ENCODE results near the gene ORM2.

Gene ORM2

GRCh38 chr9:114345493-114346065 lies 15.9 kb downstream of the ORM2 start:
- H3K36me3 Mint-ChIP-seq, result peaks cover 26% of the 10 kb centered on the region
- peaks cover 36% of the 10 kb centered on the region for H3K4me1 Mint-ChIP-seq
- H3K4me3 Mint-ChIP-seq, result no peak overlapping the region
- H3K9me3 Mint-ChIP-seq, result no peaks in the 10 kb centered on the region
- H3K27ac Mint-ChIP-seq, result peak overlapping the region; percentile 30
- no peaks in the 10 kb centered on the region for H3K27me3 Mint-ChIP-seq

DNA sequence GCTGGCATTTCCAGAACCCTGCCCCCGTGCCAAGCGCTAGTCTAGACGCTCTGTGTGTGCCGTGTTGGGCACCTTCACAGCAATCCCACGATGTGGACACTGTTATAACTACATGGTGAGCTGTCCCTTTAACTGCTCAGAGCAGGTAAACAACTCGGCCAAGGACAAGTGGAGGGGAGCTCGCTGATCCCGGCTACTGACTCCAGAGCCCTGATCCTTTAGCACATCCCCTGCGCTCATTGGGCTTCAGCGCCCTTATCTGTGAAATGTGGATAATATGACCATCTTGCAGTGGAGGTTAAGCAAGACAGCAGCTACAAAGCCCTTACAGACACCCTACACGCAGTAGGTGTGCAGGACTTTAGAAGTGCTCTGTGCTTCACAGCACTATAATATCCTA lies 16.5 kb downstream of the ORM2 start:
- Mint-ChIP-seq H3K4me3 (no peak overlapping the region), H3K27ac (peak overlapping the region; percentile 19), H3K27me3 (no peaks in the 10 kb centered on the region), H3K36me3 (peaks cover 24% of the 10 kb centered on the region), H3K4me1 (peaks cover 41% of the 10 kb centered on the region), H3K9me3 (no peaks in the 10 kb centered on the region)

- no peaks in the 10 kb centered on the region for H3K27me3 Mint-ChIP-seq
- no peak overlapping the region for H3K27ac Mint-ChIP-seq
- no peak overlapping the region for H3K4me3 Mint-ChIP-seq
- H3K9me3 Mint-ChIP-seq, result no peaks in the 10 kb centered on the region
- H3K4me1 Mint-ChIP-seq, result peaks cover 45% of the 10 kb centered on the region
- H3K36me3 Mint-ChIP-seq, result peaks cover 21% of the 10 kb centered on the region
These were observed 18.0 kb downstream of the ORM2 start for GRCh38 chr9:114347675-114348074.

- H3K4me1 Mint-ChIP-seq, result peaks cover 51% of the 10 kb centered on the region
- no peak overlapping the region for H3K4me3 Mint-ChIP-seq
- no peaks in the 10 kb centered on the region for H3K27me3 Mint-ChIP-seq
These were observed 18.7 kb downstream of the ORM2 start for GRCh38 chr9:114348261-114348905.

GRCh38 chr9:114348906-114349482 lies 19.3 kb downstream of the ORM2 start:
- Mint-ChIP-seq H3K4me1 (peaks cover 55% of the 10 kb centered on the region), H3K27ac (peak overlapping the region; percentile 100), H3K9me3 (no peaks in the 10 kb centered on the region)

More at GRCh38 chr9:114348261-114348905, 18.7 kb downstream of the ORM2 start:
- Mint-ChIP-seq H3K9me3 (no peaks in the 10 kb centered on the region), H3K27ac (peak overlapping the region; percentile 100), H3K36me3 (peaks cover 21% of the 10 kb centered on the region)

DNA sequence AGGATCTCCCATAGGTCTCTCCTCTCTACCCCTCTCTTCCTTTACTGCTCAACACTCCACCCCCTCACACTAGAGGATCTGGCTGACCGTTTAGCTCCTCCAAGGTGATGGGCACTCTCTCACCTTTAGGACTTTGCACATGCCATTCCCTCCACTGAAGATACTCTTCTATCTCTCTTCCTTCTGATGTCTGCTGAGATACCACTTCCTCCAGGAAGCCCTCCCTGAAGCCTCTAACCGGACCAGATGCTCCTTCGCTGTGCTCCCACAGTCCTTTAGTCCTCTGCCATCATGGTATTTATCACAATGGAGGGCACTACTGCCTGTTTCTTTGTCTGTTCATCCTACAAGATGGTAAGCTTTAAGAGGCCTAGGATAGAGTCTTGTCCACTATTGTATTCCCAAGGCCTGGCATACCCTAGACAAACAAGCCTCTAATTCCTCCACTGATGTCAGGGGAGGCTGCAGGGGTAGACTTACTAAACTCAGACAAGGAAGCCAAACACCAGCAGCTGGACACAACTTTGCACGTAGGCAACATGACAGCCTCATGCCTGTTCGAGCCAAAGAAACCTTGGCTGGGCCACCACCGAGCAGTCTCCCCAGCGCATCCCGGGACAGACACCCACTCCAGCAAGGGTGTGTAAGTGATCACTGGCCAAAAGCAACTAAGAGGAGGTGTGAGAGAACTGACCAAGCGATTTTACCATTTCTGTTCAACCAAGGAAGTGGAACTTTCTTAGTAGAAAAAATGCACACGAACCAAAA lies 20.2 kb downstream of the ORM2 start:
- peaks cover 21% of the 10 kb centered on the region for H3K36me3 Mint-ChIP-seq
- no peaks in the 10 kb centered on the region for H3K9me3 Mint-ChIP-seq
- no peaks in the 10 kb centered on the region for H3K27me3 Mint-ChIP-seq
- peak overlapping the region; percentile 100 for H3K27ac Mint-ChIP-seq
- H3K4me1 Mint-ChIP-seq, result peaks cover 55% of the 10 kb centered on the region
- peak overlapping the region; percentile 78 for H3K4me3 Mint-ChIP-seq

More at GRCh38 chr9:114348906-114349482, 19.3 kb downstream of the ORM2 start:
- H3K27me3 Mint-ChIP-seq, result no peaks in the 10 kb centered on the region
- H3K4me3 Mint-ChIP-seq, result peak overlapping the region; percentile 78
- H3K36me3 Mint-ChIP-seq, result peaks cover 21% of the 10 kb centered on the region

- Mint-ChIP-seq H3K9me3 (no peaks in the 10 kb centered on the region), H3K4me3 (peak overlapping the region; percentile 13), H3K4me1 (peaks cover 55% of the 10 kb centered on the region), H3K27me3 (no peaks in the 10 kb centered on the region), H3K27ac (peak overlapping the region; percentile 100), H3K36me3 (peaks cover 18% of the 10 kb centered on the region)
These were observed 21.1 kb downstream of the ORM2 start for GRCh38 chr9:114350636-114351401.

DNA sequence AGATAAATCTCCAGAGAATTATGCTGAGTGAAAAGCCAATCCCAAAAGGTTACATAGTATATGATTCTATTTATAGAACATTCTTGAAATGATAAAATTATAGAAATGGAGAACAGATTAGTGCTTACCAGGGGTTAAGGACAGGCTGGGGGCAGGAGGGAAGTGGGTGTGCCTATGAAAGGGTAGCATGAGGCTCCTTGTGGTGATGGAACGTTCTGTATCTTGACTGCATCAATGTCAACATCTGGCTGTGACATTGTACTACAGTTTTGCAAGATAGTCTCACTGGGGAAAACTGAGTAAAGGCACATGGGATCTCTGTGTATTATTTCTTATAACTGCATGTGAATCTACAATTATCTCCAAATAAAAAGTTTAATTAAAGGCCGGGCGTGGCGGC lies 22.3 kb downstream of the ORM2 start:
- H3K27ac Mint-ChIP-seq, result peak overlapping the region; percentile 66
- H3K36me3 Mint-ChIP-seq, result peaks cover 16% of the 10 kb centered on the region
- H3K9me3 Mint-ChIP-seq, result no peaks in the 10 kb centered on the region
- H3K27me3 Mint-ChIP-seq, result no peaks in the 10 kb centered on the region
- no peak overlapping the region for H3K4me3 Mint-ChIP-seq
- peaks cover 56% of the 10 kb centered on the region for H3K4me1 Mint-ChIP-seq

- Mint-ChIP-seq H3K36me3 (peaks cover 5% of the 10 kb centered on the region), H3K27me3 (no peaks in the 10 kb centered on the region), H3K9me3 (no peaks in the 10 kb centered on the region), H3K4me1 (peaks cover 51% of the 10 kb centered on the region), H3K27ac (peak overlapping the region; percentile 32), H3K4me3 (no peak overlapping the region)
These were observed 26.2 kb downstream of the ORM2 start for GRCh38 chr9:114355821-114356220.

- Mint-ChIP-seq H3K9me3 (no peaks in the 10 kb centered on the region), H3K4me1 (peaks cover 54% of the 10 kb centered on the region), H3K4me3 (no peak overlapping the region), H3K36me3 (peaks cover 12% of the 10 kb centered on the region), H3K27ac (peak overlapping the region; percentile 63), H3K27me3 (no peaks in the 10 kb centered on the region)
These were observed 27.1 kb downstream of the ORM2 start for GRCh38 chr9:114356792-114357191.

DNA sequence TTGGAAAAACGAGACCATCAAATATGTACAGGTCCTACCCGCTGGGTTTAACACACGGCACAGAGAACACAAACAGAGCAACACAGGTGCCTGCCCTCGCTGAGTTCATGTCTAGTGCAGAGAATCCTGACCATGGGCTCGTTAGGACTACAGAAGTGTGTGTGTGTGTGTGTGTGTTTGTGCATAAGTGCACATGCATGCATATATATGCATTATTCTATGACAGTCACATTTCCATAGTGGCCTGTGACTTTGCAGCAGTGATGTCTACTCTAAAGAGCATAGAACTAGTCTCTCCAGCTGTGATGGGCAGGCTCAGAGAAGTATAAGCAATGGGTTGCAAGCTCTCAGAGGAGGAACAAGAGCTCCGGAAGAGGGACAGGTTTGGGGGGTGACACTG lies 27.7 kb downstream of the ORM2 start:
- peaks cover 12% of the 10 kb centered on the region for H3K36me3 Mint-ChIP-seq
- no peaks in the 10 kb centered on the region for H3K27me3 Mint-ChIP-seq
- H3K9me3 Mint-ChIP-seq, result no peaks in the 10 kb centered on the region
- peaks cover 51% of the 10 kb centered on the region for H3K4me1 Mint-ChIP-seq
- peak overlapping the region; percentile 57 for H3K27ac Mint-ChIP-seq
- no peak overlapping the region for H3K4me3 Mint-ChIP-seq

DNA sequence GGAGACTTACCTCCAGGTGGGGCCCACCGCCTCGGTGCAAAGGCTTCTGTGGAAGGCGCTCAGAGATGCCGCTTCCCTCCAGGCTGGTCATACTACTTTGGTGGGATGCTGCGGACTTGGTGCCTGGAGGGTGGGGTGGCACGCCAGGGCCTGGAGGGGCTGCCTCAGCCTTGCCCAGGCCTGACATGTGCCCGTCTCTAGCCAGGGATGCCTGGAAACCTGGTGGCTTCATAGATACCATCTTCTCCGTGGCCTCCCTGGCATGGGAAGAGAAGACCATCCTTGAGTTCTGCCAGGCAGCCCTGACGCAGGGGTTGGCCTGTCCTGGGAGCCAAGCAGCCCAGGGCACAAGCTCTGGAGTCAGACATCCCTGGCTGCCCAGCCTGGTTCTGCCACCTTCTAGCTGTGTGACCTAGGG lies 28.3 kb downstream of the ORM2 start:
- Mint-ChIP-seq H3K4me3 (no peak overlapping the region), H3K36me3 (peaks cover 14% of the 10 kb centered on the region), H3K4me1 (peaks cover 53% of the 10 kb centered on the region), H3K27me3 (no peaks in the 10 kb centered on the region), H3K9me3 (no peaks in the 10 kb centered on the region), H3K27ac (peak overlapping the region; percentile 97)

DNA sequence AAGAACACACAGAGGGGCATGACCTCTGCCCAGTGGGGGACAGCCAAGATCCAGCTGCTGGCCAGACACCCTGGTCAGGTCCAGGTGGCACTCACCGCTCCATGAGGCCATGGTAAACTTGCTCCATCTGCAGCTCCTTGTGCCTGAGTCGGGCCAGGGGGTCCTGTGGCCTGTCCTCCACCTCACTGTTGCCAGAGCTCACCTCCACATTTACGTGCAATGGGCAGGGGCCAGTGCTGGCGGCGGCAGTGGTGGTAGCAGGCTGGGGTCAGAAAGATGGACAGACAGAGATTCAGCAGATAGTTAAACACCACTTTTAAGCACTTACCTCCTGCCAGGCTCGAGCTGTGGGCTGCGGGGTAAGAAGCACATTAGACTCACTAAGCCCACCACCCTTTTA lies 30.1 kb downstream of the ORM2 start:
- no peak overlapping the region for H3K4me3 Mint-ChIP-seq
- H3K4me1 Mint-ChIP-seq, result peaks cover 64% of the 10 kb centered on the region
- H3K27ac Mint-ChIP-seq, result peak overlapping the region; percentile 85
- peaks cover 25% of the 10 kb centered on the region for H3K36me3 Mint-ChIP-seq
- H3K9me3 Mint-ChIP-seq, result no peaks in the 10 kb centered on the region
- H3K27me3 Mint-ChIP-seq, result no peaks in the 10 kb centered on the region

DNA sequence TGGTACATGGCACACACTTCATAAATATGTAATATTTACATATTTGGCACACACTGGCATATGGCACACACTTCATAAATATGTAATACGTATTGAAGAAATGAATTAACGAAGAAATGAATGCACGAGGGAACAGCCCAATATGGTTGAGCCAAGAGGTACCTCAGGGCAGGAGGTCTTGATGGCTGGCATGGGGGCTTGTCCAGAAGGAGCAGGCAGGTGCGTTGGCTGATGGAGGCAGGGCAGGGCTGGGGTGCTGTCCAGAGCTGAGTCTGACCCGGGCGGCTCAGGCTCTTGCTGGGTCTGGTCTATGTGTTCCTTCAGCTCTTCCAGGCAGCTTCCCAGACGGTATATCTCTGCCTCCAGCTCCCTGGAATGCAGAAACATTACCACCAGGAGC lies 31.9 kb downstream of the ORM2 start:
- no peak overlapping the region for H3K4me3 Mint-ChIP-seq

DNA sequence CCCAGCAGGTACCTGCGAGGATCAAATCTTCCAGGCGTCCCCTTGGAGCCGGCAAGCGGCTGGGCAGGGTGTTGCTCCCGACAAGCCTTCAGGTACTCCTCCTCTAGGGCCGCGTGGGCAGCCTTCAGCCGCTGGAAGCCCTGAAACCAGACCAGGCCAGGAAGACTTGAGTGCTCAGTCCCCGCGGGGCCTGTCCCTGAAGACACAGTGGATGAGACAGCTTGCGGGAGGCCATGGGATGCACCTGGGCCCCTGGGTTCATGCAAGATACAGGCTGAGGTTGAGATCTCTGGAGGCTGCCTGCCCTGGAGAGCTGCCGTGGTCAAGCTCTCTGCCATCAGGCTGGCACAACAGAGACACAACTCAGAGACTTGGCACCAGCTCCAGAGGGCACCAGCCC lies 32.7 kb downstream of the ORM2 start:
- Mint-ChIP-seq H3K36me3 (peaks cover 29% of the 10 kb centered on the region), H3K9me3 (no peaks in the 10 kb centered on the region), H3K4me3 (no peak overlapping the region), H3K27me3 (no peaks in the 10 kb centered on the region), H3K4me1 (peaks cover 82% of the 10 kb centered on the region), H3K27ac (peak overlapping the region; percentile 51)

More for the DNA sequence above, 31.9 kb downstream of the ORM2 start:
- Mint-ChIP-seq H3K36me3 (peaks cover 29% of the 10 kb centered on the region), H3K4me1 (peaks cover 77% of the 10 kb centered on the region), H3K27ac (peak overlapping the region; percentile 98), H3K27me3 (no peaks in the 10 kb centered on the region), H3K9me3 (no peaks in the 10 kb centered on the region)

Data from activated naive CD4-positive, alpha-beta T cell treated with anti-CD3 and anti-CD28 coated beads, Interleukin-2, amount 50 U/mL, for 24 hours (primary cell).